HUDEP-2 (cell line): ENCODE measurements around the gene RNU7-1.

Experiments
- DNase-seq, 76 experiments: peaks; one replicate each; lab custom pipeline; 2025; ENCODE audit not compliant: unreplicated experiment in 76 of 76; lab: John Stamatoyannopoulos, UW

Gene RNU7-1

DNA sequence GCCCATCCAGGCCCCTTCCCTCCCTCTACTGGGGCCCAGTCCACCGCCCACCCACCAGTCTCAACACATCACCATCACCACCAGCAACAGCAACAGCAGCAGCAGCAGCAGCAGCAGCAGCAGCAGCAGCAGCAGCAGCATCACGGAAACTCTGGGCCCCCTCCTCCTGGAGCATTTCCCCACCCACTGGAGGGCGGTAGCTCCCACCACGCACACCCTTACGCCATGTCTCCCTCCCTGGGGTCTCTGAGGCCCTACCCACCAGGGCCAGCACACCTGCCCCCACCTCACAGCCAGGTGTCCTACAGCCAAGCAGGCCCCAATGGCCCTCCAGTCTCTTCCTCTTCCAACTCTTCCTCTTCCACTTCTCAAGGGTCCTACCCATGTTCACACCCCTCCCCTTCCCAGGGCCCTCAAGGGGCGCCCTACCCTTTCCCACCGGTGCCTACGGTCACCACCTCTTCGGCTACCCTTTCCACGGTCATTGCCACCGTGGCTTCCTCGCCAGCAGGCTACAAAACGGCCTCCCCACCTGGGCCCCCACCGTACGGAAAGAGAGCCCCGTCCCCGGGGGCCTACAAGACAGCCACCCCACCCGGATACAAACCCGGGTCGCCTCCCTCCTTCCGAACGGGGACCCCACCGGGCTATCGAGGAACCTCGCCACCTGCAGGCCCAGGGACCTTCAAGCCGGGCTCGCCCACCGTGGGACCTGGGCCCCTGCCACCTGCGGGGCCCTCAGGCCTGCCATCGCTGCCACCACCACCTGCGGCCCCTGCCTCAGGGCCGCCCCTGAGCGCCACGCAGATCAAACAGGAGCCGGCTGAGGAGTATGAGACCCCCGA lies 6.8 kb upstream of the RNU7-1 start:
- DNase-seq, result peak in 2 of 76 experiments; percentile 18 to 28

DNA sequence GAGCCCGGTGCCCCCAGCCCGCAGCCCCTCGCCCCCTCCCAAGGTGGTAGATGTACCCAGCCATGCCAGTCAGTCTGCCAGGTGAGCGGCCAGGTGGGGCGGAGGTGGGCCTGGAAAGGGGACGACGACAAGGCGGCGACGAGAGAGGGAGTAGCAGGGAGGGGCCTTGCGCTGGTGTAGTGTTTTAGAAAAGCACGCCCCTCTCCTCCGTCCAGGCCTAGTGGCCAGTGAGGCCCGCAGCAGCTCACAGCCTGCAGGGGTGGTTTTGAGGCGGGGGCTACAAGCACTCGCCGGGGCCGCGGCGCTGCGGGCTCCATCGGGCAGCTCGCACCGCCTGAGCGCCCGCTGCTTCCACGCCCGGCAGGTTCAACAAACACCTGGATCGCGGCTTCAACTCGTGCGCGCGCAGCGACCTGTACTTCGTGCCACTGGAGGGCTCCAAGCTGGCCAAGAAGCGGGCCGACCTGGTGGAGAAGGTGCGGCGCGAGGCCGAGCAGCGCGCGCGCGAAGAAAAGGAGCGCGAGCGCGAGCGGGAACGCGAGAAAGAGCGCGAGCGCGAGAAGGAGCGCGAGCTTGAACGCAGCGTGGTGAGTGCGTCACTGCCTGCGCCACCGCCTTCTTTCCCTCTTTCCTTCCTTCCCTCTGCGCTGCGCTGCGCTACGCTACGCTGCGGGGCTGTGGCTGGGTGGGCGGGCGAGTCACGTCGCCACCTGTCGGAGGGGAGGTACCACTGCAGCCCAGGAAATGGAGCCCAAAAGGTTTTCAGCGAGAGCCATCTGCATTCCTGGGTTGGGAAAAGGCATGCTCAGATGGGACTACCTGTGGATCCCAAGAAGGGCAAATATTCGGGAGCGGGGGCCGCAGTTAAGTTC lies 5.9 kb upstream of the RNU7-1 start:
- DNase-seq, result peak in 74 of 76 experiments; percentile 42 to 93 (median 85)

DNA sequence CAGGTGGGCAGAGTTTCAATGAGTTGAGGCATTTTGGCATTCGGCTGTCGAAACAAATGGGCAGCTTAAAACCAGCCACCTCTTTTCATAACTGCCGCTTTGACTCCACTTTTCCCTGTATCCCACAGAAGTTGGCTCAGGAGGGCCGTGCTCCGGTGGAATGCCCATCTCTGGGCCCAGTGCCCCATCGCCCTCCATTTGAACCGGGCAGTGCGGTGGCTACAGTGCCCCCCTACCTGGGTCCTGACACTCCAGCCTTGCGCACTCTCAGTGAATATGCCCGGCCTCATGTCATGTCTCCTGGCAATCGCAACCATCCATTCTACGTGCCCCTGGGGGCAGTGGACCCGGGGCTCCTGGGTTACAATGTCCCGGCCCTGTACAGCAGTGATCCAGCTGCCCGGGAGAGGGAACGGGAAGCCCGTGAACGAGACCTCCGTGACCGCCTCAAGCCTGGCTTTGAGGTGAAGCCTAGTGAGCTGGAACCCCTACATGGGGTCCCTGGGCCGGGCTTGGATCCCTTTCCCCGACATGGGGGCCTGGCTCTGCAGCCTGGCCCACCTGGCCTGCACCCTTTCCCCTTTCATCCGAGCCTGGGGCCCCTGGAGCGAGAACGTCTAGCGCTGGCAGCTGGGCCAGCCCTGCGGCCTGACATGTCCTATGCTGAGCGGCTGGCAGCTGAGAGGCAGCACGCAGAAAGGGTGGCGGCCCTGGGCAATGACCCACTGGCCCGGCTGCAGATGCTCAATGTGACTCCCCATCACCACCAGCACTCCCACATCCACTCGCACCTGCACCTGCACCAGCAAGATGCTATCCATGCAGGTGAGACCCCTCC lies 5.0 kb upstream of the RNU7-1 start:
- no peak for DNase-seq

DNA sequence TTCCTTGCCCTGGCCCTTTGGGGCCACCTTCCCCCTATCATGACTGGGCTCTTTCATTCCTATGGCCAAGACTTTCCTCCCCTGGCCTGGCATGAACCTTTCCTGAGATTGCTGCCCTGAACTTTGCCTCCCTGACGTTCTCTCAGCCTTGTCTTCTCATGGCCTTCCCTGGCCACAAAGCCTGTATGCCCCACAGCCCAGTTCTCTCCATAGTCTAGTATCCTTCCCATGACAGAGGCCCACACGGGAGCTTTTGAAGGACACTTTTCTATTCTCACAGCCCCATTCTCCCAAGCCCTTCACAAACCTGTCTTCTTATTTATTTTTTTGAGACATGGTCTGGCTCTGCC lies 4.5 kb upstream of the RNU7-1 start:
- no peak for DNase-seq

- DNase-seq, result no peak
Observed at GRCh38 chr12:6941267-6941666, 2.3 kb upstream of the RNU7-1 start.

DNA sequence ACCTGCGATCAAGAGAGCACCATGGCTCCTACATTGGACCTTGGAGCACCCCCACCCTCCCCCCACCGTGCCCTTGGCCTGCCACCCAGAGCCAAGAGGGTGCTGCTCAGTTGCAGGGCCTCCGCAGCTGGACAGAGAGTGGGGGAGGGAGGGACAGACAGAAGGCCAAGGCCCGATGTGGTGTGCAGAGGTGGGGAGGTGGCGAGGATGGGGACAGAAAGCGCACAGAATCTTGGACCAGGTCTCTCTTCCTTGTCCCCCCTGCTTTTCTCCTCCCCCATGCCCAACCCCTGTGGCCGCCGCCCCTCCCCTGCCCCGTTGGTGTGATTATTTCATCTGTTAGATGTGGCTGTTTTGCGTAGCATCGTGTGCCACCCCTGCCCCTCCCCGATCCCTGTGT lies 1.8 kb upstream of the RNU7-1 start:
- DNase-seq, result no peak

GRCh38 chr12:6942331-6942665 lies 1.3 kb upstream of the RNU7-1 start:
- DNase-seq, result no peak

- DNase-seq, result peak in 72 of 76 experiments; percentile 14 to 92 (median 71)
Observed at GRCh38 chr12:6943389-6943721, 261 bp upstream of the RNU7-1 start.

GRCh38 chr12:6944381-6945186 lies 968 bp downstream of the RNU7-1 start:
- peak in 75 of 76 experiments; percentile 37 to 93 (median 84) for DNase-seq

DNA sequence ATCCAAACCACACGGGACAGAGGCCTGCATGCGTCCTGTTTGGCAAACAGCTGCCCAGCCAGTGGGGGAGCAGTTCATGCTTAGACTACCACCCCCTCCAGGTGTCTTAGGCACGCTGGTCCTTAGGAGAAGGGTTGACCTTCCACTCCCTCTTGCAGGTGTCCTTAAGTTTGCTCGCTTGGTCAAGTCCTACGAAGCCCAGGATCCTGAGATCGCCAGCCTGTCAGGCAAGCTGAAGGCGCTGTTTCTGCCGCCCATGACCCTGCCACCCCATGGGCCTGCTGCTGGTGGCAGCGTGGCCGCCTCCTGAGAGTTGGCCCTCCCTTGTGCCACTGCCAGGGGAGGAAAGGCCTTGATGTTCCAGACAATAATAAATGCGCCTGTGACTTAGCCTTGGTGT lies 2.0 kb downstream of the RNU7-1 start:
- DNase-seq, result peak in 1 of 76 experiments; percentile 0

DNA sequence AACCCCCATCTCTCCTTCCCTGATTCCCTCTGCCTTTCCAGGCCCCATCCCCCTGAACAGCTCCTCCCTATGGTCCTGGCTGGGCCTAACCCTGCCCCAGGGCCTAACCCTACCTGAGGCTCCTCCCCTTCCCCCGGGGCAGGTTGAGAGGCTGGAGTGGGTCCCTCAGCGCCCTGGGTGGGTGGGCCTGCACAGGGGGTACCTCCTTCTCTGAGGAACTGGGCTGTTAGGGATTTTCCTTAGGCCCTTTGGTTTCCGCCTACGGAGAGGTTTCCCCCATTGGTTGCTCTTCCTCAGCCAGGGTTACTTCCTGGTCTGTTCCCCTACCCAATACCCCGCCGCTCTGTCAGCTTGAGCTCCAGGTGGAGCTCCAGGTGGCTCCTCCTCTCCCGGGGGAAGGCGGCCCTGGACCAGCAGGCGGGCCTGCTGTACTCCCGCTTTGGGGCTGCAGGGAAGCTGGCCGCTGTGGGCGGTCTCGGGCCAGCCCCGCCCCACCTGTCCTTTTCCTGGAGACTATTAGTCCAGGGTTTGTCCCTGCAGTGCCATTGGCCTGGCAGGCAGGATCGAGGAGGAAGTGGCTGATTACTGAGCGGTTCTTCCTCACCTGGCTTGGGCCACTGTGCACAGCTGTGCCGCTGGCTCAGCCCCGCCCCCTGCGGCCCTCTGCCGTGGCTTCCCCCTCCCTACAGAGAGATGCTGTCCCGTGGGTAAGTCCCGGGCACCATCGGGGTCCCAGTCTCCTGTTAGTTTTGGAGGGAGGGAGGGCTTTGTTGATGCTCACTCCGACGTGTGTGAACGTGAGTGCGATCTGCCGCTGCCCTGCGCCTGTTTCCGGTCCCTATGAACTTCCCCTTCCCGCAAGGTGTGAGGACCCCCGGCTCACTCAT lies 2.7 kb downstream of the RNU7-1 start:
- DNase-seq, result peak in 4 of 76 experiments; percentile 3 to 39 (median 18)

DNA sequence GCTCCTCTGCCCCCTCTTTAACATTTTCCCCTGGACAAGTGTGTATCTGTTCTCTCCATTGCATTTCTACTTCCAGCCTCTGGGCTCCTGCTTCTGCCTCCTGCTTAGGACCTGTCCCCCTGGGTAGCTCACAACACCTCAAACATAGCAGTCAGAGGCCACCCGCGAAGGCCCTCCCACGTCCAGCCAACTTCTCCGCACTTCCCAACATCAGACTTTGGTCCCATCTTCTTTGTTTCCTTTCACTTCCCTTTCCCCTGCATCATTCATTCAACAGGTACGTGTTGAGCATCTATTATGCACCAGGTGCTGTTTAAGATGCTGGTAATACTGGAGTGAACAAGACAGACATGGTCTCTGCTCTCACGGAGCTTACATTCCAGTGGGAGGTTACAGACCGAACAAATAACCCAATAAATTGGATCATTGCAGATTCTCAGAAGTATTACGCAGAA lies 3.3 kb downstream of the RNU7-1 start:
- DNase-seq, result no peak

- no peak for DNase-seq
Observed at GRCh38 chr12:6947615-6948014, 4.0 kb downstream of the RNU7-1 start.

DNA sequence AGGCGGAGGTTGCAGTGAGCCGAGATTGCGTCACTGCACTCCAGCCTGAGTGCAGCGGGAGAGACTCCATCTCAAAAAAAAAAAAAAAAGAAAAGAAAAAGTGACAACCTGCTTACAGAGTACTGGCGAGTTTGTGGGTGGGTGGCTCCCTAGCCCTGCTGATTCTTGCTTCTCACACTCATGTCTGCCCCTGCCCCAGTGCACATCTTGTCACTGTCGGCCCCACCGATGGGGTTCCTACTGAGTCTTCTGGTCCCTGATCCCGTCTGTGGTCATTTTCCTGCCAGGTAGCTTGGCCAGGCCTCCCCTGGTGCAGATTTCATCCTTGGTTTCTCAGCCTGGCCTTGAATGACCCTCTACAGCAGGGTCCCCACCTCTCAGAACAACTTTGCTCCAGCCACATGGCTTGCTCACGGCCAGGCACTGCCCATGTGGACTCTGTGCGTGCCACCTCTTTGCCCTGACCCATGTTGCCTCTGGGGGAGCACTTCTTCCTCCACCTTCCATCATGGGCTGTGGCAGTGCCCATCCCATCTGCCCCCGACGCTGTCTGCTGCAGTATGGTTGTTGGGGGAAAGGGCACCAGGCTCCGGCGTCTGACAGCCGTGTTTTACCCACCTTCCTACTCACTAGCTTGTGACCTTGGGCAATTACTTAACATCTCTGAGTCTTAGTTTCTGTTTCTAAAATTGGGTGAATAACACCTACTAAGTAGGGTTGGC lies 5.4 kb downstream of the RNU7-1 start:
- peak in 7 of 76 experiments; percentile 1 to 22 (median 12) for DNase-seq

- peak in 5 of 76 experiments; percentile 11 to 39 (median 25) for DNase-seq
Observed at GRCh38 chr12:6950401-6950801, 6.8 kb downstream of the RNU7-1 start.

- DNase-seq, result peak in 11 of 76 experiments; percentile 7 to 43 (median 25)
Observed at GRCh38 chr12:6950811-6951540, 7.4 kb downstream of the RNU7-1 start, which contains the start of gene PTPN6. PTPN6 (plus strand) TSS chr12:6951356; CDS start chr12:6951513, 157 bp downstream.

DNA sequence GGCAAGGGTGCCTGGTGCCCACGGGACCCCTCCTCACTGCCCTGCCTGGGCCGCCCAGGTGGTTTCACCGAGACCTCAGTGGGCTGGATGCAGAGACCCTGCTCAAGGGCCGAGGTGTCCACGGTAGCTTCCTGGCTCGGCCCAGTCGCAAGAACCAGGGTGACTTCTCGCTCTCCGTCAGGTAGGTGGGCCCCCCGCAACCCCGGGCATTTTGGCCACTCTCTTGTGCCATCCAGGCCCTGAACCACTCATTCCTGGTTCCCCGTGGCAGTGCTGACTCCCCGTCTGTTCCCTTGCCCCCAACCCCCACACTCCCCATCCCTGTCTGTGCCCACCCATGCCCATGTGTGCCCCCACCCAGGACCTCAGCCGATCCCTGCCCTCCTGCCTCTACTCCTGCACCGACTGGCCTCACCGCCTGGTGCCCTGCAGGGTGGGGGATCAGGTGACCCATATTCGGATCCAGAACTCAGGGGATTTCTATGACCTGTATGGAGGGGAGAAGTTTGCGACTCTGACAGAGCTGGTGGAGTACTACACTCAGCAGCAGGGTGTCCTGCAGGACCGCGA lies 8.0 kb downstream of the RNU7-1 start:
- peak in 1 of 76 experiments; percentile 44 for DNase-seq
